NCI-H510A treated with DMSO at 0.1 percent for 48 hours (cell line): ENCODE results near the gene BTLA.
"Not testable (repeated sequence)": the region's sequence is repeated elsewhere in the genome, so short reads cannot be mapped to it uniquely, and the experiment has no call there.

Source experiments
- DNase-seq: peaks from one replicate; lab custom pipeline; 2025; lab: John Stamatoyannopoulos, UW

Gene BTLA

DNA sequence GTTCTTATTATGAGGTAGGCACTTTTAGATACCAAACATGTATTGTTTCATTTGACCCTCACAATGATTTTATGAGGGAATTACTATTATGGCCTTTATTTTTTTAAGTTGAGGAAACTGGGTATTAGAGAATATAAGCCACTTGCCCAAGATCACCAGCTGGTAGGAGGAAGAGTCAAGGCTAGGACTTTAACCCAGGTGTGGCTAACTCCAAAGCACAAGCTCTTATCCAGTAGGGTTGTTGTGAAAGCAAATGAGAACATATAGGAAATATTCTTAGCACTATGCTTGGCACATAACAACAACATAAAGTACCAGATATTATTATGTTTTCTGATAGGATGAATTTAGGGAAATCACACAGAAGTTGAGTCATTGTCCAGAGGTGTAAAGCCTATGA is 7.9 kb downstream of the BTLA start:
- no peak for DNase-seq

DNA sequence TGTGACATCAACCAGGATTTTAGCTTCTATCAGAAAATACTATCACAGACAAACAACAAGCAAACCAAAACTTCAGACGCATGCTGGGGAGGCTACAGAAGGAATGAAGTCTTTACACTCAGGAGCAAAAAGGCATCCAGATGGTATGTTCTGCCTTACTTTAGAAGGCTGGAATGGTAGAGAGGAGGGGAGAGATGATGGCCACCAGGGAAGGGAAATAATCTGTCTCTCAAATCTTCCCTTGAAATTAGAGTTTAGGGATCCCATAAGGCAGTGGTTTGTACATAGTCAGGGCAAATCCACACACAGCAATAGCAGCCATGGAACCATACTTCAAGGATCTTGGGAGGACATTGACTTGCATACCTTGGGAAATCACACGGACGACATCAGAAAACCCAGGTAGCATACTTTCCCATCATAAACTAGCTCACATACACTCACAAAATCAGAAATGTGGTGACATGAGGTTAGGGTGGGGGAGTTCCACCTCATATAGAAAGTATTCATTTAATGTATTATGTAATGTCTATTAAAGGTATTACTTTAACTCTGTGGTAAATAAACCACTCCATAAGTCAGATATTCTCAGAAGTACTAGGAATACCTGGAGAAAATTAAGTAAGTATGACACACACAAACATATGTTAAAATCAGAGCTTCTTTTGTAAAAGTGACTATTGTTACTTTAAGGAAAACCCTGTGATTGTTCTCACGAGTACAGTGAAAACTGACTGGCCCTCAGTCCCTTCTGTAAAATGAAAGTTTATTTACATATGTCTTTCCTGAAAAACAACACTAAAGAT is 9.4 kb downstream of the BTLA start:
- DNase-seq: no peak

DNA sequence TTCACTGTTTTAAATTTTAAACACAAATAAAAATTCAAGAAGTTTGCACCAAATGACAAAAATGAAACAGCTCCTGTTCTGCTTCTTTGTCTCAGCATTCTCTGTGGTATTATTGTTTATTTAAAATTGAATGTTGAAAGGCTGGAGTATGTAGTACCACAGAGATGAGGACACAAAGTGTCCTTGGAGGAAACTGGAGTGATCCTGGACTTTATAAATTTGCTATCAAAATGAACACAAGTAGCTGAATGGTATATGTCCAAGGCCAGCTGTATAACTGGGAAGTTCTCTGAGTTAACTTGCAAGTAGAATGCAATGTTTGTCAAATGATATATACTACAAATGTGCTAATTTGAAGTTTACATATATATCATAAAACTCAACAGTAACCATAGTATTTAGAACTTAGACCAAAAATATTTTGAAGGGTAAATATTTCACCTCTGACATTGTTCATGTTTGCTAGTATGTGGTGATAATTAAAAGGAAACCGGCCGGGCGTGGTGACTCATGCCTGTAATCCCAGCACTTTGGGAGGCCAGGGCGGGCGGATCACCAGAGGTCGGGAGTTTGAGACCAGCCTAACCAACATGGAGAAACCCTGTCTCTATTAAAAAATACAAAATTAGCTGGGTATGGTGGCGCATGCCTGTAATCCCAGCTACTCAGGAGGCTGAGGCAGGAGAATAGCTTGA is 12.3 kb downstream of the BTLA start:
- no peak for DNase-seq

DNA sequence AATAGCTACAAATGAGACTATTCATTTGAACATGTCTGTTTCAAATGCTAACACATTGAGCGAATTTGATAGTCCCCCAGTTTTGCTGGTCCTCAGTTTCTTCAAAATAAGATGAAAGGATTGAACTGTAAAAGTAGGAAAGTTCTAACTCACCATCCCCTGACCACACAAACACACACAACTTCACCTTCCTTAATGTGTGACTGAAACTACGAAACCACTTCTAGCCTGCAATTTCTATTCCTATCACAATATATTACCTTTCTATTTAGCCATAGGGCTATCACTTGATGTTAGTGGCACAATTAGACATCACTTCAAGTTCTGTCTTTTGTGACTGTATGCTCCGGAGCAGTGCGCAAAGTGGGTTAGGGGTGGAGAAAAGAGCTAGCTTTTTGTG is 14.9 kb downstream of the BTLA start:
- no peak for DNase-seq

DNA sequence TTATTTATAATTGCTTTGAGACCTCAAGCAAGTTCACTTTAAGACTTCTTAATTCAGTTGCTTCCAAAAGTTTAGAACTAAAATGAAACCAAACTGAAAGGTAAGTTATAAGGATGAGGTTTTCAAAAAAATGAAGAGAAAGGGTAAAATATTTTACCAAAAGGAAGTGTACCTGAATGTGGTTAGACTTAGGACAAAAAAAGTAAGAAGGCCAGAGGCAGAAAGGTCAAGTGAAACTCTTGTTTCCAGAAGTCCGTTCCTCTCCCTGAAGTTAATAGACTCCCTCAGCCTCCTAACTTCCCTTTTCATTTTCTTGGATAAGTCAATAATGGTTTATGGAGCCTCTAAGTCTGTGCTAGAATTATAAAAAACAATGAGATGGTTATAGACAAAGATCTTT is 16.6 kb downstream of the BTLA start:
- DNase-seq: no peak

DNA sequence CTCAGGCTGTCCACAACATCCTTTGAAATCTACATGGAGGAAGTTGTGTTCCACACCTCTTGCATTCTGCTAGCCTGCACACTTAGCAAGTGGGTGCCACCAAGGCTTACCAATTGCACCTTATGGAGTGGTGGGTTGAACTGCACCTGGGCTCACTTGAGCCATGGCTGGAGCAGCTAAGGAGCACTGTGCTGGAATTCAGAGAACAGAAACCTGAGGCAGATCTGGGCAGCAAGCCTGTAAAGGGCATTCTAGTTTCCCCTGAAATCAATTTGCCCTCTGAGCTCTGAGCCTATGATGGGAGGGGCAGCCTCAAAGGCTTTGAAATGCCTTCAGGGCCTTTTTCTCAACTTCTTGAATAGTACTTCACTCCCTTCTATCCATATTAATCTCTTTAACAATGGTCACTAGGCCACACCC is 18.0 kb downstream of the BTLA start:
- DNase-seq: no peak

DNA sequence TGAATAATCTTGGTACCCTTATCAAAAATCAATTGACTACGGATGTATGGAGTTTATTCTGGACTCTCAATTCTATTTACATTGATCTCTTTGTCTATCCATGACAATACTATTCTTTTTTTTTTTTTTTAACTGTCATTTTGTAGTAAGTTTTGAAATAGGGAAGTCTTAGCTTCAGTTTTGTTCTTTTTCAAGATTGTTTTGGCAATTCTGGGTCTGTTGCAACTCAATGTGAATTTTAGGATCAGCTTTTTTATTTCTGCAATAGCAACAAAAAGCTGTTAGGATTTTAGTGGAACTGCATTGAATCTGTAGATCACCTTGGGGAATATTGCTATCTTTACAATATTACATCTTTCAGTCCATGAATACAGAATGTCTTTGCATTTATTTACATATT is 21.4 kb downstream of the BTLA start:
- DNase-seq: no peak

DNA sequence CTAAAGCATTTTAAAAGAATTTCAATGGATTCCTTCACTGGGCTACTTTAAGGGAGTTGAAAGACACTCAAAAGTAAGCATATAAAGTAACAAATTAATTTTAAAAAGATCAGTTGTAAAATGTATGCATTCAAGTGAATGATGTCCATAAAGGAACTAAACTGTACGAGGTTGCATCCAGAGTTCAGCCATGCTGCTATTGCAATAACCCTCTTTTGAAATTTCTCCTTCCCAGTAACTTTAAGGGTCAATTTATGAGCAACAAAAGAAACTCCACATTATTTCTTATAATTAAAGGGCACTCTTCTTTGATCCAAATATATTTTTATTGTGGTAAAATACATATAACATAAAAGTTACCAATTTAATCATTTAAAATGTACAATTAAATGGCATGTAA is 22.9 kb downstream of the BTLA start:
- no peak for DNase-seq

DNA sequence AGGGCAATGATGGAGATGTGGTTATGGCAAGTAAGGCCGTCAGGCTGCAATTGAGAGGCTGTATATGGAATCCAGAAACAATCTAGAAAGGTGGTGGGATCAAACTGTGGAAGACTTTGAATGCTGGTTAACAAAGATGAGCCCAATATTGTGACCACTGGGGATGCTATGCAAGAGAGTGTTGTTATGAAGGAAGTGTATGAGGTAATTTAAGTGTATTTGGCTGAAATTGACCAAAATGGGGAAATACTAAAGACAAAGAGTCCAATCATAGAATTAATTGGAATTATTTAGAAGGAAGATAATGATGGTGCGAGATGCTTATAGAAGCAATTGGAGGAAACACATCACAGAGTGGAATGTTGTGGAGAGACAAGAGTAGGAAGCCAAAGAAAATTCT is 24.5 kb downstream of the BTLA start:
- no peak for DNase-seq

DNA sequence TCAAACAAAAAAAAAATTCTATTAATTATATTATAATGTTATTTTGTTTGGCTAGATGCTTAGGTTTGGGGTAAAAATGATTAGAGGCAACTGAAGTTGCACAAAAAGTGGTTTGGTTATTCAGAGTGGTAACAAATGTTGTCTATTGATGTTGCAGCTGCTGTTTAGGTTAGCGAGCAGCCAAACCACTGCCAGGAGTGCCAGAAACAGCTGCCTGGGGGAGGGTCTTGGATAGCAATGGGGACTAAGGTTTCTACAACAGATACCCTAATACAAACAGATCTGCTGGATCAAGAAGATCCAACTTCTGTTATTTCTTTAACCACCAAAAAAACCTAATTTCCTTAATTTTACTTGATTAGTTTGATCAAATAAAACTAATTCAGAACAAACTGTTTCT is 26.6 kb downstream of the BTLA start:
- no peak for DNase-seq

DNA sequence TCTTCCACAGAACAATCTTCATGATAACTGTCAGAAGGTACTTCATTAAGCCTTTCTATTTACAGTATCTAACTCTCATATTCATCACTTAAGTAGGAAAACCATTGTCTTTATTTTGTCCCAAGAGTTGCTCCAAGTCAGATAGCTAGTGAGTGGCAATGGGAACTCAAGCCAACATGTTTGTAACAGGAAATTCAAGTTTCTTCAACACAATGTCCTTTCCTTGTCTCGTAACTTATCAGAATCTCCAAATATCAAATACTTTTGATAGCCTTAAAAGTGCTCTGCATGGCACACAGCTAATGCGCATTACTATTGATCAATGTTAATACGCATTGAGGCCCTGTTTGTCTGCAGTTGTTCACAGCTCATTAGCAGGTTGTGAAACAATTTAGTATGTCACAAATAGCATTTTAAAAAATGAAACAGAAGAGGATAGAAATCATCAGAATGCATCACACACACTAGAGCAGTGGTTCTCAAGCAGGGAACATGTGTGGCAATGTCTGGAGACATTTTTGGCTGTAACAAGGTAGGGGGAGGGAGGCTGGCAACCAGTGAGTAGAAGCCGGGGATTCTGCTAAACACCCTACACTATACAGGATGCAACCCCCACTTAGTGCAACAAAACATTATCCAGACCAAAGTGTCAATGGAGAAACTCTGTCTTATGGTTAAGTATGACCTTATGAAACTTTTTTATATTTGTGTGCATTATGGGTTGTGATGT is 27.5 kb downstream of the BTLA start:
- no peak for DNase-seq

DNA sequence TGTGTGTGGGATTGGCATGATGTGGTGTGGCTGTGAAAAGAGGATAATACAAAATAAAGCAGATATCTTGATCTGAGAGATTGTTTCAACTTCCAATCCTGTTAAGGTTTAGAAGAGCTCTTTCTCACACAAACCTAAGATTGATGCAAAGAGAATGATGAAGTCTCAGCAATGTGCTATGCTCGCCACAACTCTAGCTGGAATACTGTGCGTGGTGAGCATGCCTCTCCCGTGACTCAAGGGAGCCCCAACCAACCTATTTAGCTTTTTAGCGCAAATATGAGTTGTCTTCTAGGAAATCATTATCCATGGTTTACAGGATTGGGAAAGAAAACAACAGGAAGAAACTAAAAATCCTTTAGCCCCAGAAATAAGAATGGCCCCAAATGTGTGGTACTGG is 28.5 kb downstream of the BTLA start:
- no peak for DNase-seq

DNA sequence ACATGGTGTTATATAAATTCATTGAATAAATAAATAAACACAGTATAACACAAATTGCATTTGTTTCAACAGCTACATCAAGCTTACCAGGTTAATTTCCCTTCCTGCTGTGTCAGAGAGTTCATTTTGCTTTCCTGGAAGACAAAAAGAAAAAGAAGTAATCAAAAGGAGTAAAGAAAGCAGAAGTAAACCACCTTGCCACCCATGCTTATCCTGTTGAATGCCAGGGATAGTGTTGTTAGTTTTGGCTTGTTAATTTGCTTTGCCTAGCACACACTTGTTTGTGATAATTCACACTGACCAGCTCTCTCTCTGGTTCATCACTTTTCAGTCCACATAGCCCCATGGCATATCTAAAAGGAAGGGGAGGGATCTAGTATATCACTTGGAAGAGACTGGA is 29.6 kb downstream of the BTLA start:
- no peak for DNase-seq

DNA sequence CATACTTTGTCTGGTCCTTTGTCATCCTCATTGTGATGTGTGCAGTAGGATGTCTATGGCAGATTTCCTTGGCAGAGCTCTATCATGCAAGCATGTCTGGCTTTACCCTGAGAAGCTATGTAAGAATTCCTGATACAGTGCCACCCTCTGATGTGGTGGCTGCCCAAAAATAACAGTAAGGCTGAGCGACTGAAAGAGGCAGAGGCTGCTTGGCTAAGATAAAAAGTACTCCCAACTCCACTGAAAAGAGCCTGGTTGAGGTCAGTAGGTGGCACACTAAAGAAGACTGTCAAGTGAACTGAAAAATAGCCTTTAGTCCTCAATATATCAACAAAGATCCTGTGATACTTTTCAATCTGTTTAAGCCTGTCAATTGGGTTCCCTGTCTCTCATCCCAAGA is 31.7 kb downstream of the BTLA start:
- DNase-seq: no peak

DNA sequence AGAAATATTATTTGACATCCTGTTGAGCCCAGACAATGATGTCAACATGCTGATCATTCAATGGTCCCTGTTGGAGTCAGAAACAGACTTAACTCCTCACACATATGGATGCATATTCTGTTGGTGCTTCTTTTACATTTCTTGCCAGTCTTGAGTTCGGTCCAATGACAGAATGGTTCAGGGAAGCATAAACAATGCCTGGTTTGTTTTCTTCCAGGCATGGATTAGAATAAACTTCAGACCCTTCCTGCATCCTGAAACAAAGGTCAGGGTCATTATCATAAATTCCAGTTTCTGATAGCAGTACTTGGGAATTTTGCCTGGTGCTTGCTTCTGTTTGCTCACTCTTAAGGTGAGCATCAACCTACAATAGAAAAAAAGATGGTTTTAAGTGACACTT is 33.3 kb downstream of the BTLA start:
- no peak for DNase-seq

DNA sequence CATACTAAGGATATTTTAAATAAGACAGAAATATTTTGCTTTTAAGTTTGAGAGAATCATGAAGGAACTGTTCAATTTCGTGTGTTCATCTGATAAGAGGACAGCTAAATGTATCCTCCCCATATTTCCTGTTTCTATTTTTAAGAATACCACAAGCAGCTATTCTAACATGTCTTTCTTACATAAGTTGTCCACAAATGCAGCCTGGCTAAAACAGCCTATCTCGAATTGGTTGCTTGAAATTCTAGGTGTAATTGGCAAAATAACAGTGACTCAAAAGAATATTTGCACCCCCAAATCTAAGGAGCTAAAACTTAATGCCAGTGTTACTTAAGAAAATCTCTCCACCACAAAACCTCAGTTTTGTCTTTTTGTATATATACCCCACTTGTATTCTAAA is 35.0 kb downstream of the BTLA start:
- DNase-seq: no peak

DNA sequence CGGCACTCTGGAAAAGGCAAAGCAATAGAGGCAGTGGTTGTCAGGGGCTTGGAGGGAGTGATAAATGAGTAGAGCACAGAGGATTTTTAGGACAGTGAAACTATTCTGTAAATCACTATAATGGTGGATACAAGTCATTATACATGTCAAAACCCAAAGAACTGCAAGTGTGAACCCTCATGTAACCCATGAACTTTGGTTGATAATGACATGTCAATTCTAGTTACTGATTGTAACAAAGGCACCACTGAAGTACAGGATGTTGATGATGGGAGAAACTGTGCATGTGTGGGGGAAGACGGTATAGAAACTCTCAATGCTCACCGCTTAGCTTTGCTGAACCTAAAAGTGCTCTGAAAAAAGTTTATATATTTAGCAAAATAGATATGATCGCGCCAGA is 36.0 kb downstream of the BTLA start:
- DNase-seq: no peak

DNA sequence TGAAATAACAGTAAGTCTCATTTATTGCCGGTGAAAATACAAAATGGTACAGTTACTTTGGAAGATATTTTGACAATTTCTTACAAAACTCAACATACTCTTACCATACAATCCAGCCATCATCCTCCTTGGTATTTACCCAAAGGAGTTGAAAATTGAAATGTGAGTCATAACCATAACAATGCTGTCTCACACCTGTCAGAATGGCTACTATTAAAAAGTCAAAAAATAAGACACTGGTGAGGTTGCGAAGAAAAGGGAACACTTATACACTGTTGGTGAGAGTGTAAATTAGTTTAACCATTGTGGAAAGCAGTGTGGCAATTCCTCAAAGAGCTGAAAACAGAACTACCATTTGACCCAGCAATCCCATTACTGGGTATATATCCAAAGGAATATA is 37.5 kb downstream of the BTLA start:
- not testable (repeated sequence) for DNase-seq

DNA sequence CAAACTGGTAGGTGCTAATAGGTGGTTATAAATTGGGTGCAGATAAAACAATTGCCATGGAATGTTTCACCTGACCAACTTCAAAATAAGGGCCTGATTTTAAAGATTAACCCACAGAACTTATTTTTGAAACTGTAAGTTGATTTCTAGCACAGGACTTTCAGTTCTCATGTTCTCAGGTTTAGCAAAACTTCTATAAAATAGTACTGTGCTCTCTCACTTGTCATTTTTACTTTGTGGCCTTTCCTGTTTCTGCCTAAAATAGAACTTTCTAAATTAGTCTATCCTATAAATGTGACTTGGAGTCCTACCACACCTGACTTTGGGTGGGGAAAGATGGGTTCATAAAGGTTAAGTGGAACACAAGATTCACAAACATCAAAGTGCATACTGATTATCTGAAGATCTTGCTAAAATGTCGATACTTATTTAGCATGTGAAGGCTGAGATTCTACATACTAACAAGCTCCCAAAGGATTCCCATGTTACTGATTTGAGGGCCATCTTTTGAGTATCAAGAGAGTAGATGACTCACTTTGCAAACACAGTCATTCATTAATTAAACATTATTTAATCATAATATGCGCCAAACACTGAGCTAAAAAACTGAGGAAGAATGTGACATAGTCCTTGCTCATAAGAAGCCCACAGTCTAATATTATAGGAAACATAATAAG is 38.6 kb downstream of the BTLA start:
- no peak for DNase-seq

DNA sequence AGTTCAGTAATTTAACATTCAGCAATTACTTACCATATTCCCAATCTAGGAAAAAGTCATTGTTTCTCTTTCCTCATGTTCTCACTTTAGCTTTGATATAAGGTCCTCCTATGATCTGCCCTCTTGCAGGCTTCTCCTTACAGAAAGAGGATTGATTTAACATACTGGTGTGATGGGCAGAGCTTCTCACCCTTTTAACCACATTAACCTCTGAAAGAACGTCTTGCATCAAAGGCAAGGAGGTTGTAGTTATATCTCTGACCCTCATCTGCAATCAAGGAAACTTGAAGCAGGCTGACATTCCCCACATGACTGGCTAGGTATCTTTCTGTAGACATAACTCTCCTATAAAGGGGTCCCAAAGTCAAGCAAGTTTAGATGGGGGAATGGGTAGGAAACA is 39.5 kb downstream of the BTLA start:
- DNase-seq: no peak

DNA sequence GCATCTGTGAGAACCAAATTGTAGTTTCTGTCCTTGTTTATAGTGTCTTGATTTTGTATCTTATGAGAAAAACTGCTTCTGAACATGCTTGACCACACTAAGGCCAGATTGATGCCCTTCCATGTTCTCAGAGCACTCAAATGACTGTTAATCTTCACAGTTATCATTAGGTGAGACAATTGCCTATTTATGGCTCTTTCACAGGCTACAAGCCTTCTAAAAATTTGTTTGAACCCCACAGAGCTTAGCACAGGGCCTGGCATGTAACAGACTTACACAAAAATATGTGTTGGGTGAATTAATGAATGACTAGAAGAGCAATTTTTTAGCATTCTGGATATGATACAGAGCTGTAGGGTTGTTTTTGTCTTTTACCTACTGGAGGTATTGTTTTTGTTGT is 43.1 kb downstream of the BTLA start:
- DNase-seq: no peak

DNA sequence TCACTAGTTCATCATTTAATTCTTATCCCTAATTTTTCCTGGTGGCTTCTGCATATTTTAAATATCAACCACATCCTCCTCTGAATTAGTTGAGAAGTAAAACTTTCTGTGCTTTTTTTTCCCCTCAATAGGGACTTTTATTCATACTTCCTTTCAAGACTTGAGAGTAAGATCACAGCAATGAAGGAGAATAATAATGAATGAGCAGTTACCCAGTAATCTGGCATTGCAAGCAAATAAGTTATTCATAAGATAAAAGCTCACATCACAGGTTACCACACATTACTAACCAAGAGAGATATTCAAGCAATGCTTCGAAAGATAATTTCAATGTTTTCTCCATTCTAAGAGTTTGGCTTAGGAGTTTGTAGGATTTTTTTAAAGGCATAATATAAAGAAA is 50.3 kb downstream of the BTLA start:
- DNase-seq: no peak

DNA sequence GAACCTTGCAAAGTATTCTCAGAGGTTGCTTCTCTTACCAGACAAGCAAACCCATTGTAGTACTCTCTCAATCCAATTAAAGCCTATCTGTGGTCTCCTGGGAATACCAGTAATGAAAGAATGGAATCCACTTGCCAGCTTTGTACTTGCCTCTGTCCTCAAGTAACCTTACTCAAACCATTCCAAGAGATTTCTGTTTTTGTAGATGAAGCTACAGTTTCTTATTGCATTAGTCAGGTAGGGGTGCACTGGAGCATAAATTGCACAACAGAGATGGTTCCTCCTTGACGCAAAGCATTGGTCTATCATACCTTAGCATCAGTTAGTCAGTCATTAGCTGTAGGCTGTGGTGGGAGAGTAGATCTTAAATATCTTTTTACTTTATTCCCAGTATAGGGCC is 52.9 kb downstream of the BTLA start:
- no peak for DNase-seq
